GM12801 (cell line): Measurements from ENCODE around the gene DYNLL1.

Experiments
- CTCF ChIP-seq: IDR thresholded peaks from one replicate; pipeline ENCODE4 v1.5.1; 2011; ENCODE audit warnings: control low read depth; ENCODE audit not compliant: insufficient read length; ENCODE audit errors: extremely low read depth

Gene DYNLL1

GRCh38 chr12:120480211-120480610 lies 15.7 kb upstream of the DYNLL1 start:
- no peak for TF ChIP-seq CTCF

GRCh38 chr12:120481022-120481767 lies 14.7 kb upstream of the DYNLL1 start:
- TF ChIP-seq CTCF = no peak

GRCh38 chr12:120483621-120484020 lies 12.3 kb upstream of the DYNLL1 start:
- TF ChIP-seq CTCF = no peak

- TF ChIP-seq CTCF = no peak
Measured at GRCh38 chr12:120485961-120486881, 9.7 kb upstream of the DYNLL1 start.

GRCh38 chr12:120488057-120488640 lies 7.8 kb upstream of the DYNLL1 start:
- TF ChIP-seq CTCF = no peak

GRCh38 chr12:120489018-120489417 lies 6.9 kb upstream of the DYNLL1 start:
- TF ChIP-seq CTCF = no peak

GRCh38 chr12:120490325-120490724 lies 5.6 kb upstream of the DYNLL1 start:
- no peak for TF ChIP-seq CTCF
